Activated T-cell treated with anti-CD3 and anti-CD28 coated beads, Interleukin-2, amount 50 U/mL, for 24 hours (primary cell): ENCODE data around the gene PRKCD.

Experiments used
- DNase-seq: peaks from one replicate; pipeline ENCODE4 v3.0.0-alpha.2; 2020
- H3K27ac Mint-ChIP-seq: 2 replicates; pipeline ENCODE4 v1.8.0; 2020; ENCODE audit warnings: mild to moderate bottlenecking, mixed read lengths
- H3K27me3 Mint-ChIP-seq: 2 replicates; pipeline ENCODE4 v1.8.0; 2020; ENCODE audit warnings: mixed read lengths
- H3K36me3 Mint-ChIP-seq: 2 replicates; pipeline ENCODE4 v1.8.0; 2020; ENCODE audit warnings: low read depth, mixed read lengths
- H3K4me1 Mint-ChIP-seq: 2 replicates; pipeline ENCODE4 v1.8.0; 2020; ENCODE audit warnings: low read depth, mixed read lengths
- H3K4me3 Mint-ChIP-seq: 2 replicates; pipeline ENCODE4 v1.8.0; 2020; ENCODE audit warnings: mild to moderate bottlenecking, moderate library complexity, mixed read lengths
- H3K9me3 Mint-ChIP-seq: 2 replicates; pipeline ENCODE4 v1.8.0; 2020; ENCODE audit warnings: mixed read lengths

Gene PRKCD

DNA sequence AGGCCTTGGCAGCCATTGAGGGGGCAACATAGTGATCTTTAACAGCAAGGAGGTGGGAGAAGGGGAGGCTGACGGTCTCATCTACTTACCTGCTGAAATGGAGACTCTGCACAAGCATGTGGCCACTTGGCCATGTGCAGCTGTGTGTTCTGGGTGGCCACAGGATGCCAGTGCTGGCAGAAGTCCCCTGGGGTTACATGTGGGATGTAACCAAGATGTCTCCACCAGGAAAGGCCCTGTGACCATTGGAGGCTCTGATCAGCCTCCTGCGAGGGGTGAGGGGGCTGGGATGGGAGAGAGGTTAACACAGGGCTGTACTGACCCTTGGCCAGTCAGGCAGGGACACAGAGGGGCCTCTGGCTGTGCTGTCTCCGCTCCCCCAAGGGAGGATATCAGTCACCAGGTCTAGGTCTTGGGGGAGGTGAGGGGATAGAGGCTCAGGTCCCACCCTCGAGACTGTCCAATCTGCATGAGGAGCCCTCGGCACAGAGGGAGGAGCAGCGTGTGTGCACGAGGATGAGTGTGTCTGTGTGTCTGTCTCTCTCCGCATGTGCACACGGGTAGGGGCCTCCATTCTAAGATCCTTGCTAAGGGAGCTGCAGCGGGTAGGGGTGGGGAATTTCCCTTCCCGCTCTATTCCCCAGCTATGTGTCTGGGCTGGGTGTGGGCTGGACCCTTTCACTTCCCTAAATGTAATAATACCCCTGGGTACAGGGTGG is 19.5 kb downstream of the PRKCD start:
- H3K27me3 Mint-ChIP-seq = no peaks in the 10 kb centered on the region
- peaks cover 62% of the 10 kb centered on the region for H3K36me3 Mint-ChIP-seq
- no peak for DNase-seq
- no peaks in the 10 kb centered on the region for H3K4me1 Mint-ChIP-seq
- H3K27ac Mint-ChIP-seq = no peak overlapping the region
- no peaks in the 10 kb centered on the region for H3K9me3 Mint-ChIP-seq
- H3K4me3 Mint-ChIP-seq = no peak overlapping the region

DNA sequence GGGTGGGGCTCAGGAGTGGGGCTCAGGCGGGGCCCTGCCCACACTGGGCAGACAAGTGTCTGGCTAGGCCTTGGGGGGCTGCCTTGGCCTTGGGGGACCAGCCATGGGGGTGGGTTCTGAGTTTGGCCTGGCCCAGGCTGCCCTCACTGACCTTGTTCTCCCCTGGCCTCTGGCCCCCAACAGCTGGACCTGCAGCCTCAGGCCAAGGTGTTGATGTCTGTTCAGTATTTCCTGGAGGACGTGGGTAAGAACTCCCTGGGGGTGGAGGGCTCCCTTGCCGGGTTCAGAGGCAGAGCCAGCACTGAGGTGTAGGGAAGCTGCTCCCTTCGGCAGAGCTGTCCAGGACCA is 20.0 kb downstream of the PRKCD start:
- H3K27me3 Mint-ChIP-seq = no peaks in the 10 kb centered on the region
- H3K9me3 Mint-ChIP-seq = no peaks in the 10 kb centered on the region
- no peak overlapping the region for H3K27ac Mint-ChIP-seq
- no peaks in the 10 kb centered on the region for H3K4me1 Mint-ChIP-seq
- no peak for DNase-seq
- peaks cover 66% of the 10 kb centered on the region for H3K36me3 Mint-ChIP-seq
- no peak overlapping the region for H3K4me3 Mint-ChIP-seq

GRCh38 chr3:53181528-53181927 is 20.5 kb downstream of the PRKCD start:
- no peaks in the 10 kb centered on the region for H3K27me3 Mint-ChIP-seq
- H3K4me1 Mint-ChIP-seq = no peaks in the 10 kb centered on the region
- no peak overlapping the region for H3K4me3 Mint-ChIP-seq
- no peaks in the 10 kb centered on the region for H3K9me3 Mint-ChIP-seq
- H3K27ac Mint-ChIP-seq = no peak overlapping the region
- DNase-seq = no peak
- peaks cover 71% of the 10 kb centered on the region for H3K36me3 Mint-ChIP-seq

- Mint-ChIP-seq H3K36me3 (peaks cover 77% of the 10 kb centered on the region), H3K27me3 (no peaks in the 10 kb centered on the region), H3K4me1 (no peaks in the 10 kb centered on the region), H3K4me3 (no peak overlapping the region), H3K9me3 (no peaks in the 10 kb centered on the region), H3K27ac (no peak overlapping the region)
- DNase-seq = no peak
These were observed 21.9 kb downstream of the PRKCD start for GRCh38 chr3:53182764-53183355.

DNA sequence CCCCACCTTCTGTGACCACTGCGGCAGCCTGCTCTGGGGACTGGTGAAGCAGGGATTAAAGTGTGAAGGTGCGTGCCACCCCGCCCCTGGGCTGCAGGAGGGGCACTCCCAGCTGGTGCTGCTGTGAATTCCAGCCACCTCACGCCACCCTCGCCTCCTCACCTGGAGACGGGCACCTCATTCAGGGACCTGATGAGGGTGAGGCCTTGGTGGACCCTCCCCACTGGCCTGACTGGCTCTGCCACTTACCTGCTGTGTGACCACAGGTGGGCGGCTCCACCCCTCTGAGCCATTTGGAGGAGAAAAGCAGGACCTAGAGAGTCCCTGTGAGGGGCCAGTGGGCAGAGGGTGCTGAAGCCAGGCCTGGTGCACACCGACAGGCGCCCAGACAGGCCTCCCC is 22.5 kb downstream of the PRKCD start:
- no peak for DNase-seq
- Mint-ChIP-seq H3K4me3 (no peak overlapping the region), H3K36me3 (peaks cover 82% of the 10 kb centered on the region), H3K4me1 (no peaks in the 10 kb centered on the region), H3K27ac (no peak overlapping the region), H3K27me3 (no peaks in the 10 kb centered on the region), H3K9me3 (no peaks in the 10 kb centered on the region)

DNA sequence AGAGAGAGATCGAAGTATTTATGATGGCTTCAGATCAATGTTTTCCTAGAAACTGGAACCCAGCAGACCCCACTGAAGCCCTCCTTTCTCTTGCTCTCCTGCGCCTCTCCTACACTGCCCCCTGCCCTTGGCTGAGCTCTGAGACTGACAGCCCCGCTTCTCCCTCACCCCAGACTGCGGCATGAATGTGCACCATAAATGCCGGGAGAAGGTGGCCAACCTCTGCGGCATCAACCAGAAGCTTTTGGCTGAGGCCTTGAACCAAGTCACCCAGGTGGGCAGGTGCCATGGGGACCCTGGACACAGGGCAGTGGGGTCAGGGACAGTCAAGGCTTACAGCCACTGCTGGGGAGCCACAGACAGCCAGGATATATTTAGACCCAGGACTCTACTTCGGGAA is 23.7 kb downstream of the PRKCD start:
- Mint-ChIP-seq H3K4me3 (no peak overlapping the region), H3K36me3 (peaks cover 80% of the 10 kb centered on the region), H3K27ac (no peak overlapping the region), H3K27me3 (no peaks in the 10 kb centered on the region), H3K9me3 (no peaks in the 10 kb centered on the region), H3K4me1 (no peaks in the 10 kb centered on the region)
- DNase-seq = no peak

DNA sequence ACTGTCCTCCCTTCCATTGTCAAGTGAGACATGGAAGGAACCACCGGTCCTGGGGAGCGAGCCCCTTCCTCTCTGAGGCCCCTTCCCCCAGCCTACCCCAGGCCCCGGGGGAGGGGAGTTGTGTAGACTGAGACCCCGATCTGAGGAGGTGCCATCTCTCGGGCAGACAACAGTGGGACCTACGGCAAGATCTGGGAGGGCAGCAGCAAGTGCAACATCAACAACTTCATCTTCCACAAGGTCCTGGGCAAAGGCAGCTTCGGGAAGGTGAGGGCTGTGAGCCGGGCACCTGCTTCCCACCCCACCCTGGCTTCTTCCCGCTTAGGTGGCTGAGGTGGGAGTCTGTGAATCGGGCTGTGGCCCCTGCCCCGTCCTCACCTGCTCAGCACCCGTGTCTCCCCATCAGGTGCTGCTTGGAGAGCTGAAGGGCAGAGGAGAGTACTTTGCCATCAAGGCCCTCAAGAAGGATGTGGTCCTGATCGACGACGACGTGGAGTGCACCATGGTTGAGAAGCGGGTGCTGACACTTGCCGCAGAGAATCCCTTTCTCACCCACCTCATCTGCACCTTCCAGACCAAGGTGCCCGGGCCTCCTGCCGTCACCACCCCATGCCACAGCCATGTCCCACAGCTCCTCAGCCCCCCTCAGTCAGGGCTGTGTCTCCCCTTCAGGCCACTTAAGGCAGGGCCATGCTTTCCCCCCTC is 24.9 kb downstream of the PRKCD start:
- peaks cover 82% of the 10 kb centered on the region for H3K36me3 Mint-ChIP-seq
- no peak for DNase-seq
- no peaks in the 10 kb centered on the region for H3K9me3 Mint-ChIP-seq
- H3K4me3 Mint-ChIP-seq = no peak overlapping the region
- H3K4me1 Mint-ChIP-seq = no peaks in the 10 kb centered on the region
- H3K27me3 Mint-ChIP-seq = no peaks in the 10 kb centered on the region
- H3K27ac Mint-ChIP-seq = no peak overlapping the region

DNA sequence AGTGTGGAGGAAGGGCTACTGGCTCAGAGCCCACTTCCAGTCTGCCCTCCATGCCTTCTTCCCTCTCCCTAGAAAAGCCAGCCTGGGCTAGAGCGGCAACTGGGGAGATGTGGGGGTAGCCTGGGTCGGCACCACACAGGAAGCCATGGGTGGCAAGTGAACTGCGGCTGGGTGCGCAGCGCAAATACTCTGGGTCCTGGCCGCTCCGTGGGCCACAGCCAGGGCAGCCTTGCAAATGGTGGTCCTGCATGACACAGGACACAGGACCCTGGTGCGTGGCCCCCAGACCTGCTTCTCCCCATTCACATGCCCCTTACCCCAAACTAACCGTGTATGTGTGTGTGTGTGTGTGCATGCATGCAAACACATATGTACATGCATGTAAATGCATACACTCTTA is 25.7 kb downstream of the PRKCD start:
- no peaks in the 10 kb centered on the region for H3K27me3 Mint-ChIP-seq
- no peak for DNase-seq
- no peak overlapping the region for H3K27ac Mint-ChIP-seq
- H3K9me3 Mint-ChIP-seq = no peaks in the 10 kb centered on the region
- H3K36me3 Mint-ChIP-seq = peaks cover 76% of the 10 kb centered on the region
- H3K4me3 Mint-ChIP-seq = no peak overlapping the region
- no peaks in the 10 kb centered on the region for H3K4me1 Mint-ChIP-seq

DNA sequence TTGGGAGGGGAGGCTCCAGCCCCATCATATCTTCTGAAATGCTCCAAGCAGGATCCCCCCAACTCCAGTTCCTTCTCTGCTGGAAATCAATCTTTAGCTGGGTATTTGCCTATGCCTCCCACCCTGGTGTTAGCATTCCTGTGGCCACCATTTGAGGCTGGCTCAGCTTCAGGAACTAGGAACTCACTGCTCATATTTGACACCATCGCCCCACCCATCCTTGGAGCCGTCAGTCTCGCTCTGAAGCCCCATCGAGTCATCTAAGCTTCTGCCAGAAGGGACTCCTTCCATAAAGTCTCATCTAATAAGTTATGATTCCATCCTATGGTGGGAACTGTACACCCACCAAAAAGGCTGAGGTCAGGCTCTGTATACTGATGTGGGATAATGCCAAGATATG is 26.4 kb downstream of the PRKCD start:
- Mint-ChIP-seq H3K9me3 (no peaks in the 10 kb centered on the region), H3K4me1 (no peaks in the 10 kb centered on the region), H3K4me3 (no peak overlapping the region), H3K27ac (no peak overlapping the region), H3K36me3 (peaks cover 76% of the 10 kb centered on the region), H3K27me3 (no peaks in the 10 kb centered on the region)
- DNase-seq = no peak

GRCh38 chr3:53188136-53188685 is 27.2 kb downstream of the PRKCD start:
- Mint-ChIP-seq H3K4me3 (no peak overlapping the region), H3K27me3 (no peaks in the 10 kb centered on the region), H3K27ac (no peak overlapping the region), H3K4me1 (no peaks in the 10 kb centered on the region), H3K9me3 (no peaks in the 10 kb centered on the region), H3K36me3 (peaks cover 71% of the 10 kb centered on the region)
- no peak for DNase-seq

DNA sequence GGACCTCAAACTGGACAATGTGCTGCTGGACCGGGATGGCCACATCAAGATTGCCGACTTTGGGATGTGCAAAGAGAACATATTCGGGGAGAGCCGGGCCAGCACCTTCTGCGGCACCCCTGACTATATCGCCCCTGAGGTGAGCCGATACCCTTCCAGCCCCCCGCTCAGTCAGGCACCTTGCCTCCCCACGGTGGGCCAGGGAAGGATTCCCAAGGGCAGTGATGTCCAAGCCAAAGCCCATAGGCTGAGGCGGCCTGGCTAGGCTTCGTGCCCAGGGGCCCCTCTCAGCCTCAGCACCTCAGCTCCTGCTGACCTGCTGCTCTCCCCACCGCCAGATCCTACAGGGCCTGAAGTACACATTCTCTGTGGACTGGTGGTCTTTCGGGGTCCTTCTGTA is 27.7 kb downstream of the PRKCD start:
- DNase-seq = no peak
- Mint-ChIP-seq H3K27me3 (no peaks in the 10 kb centered on the region), H3K27ac (no peak overlapping the region), H3K36me3 (peaks cover 65% of the 10 kb centered on the region), H3K4me1 (no peaks in the 10 kb centered on the region), H3K4me3 (no peak overlapping the region), H3K9me3 (no peaks in the 10 kb centered on the region)

GRCh38 chr3:53189276-53189675 is 28.3 kb downstream of the PRKCD start:
- peaks cover 61% of the 10 kb centered on the region for H3K36me3 Mint-ChIP-seq
- DNase-seq = no peak

DNA sequence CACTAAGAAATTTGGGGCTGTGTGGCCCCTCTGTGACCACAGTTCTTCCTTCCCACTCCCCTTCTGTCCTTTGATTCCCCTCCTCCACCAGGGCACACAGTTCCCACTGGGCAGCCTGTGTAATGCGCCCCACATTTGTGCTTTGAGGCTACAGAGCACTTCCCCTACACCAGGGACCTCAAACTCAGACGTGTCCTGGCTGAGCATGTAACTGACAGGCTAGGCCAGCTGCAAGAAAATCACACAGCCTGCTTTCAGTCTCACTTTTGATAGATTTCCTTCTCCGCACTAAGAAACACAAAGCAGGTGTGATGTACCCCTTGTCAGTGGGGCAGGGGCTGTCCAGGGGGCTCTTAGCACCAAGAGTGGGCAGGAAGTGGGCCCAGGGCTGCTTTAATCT is 29.6 kb downstream of the PRKCD start:
- Mint-ChIP-seq H3K9me3 (no peaks in the 10 kb centered on the region), H3K27me3 (no peaks in the 10 kb centered on the region), H3K27ac (no peak overlapping the region), H3K4me3 (no peak overlapping the region), H3K4me1 (peaks cover 4% of the 10 kb centered on the region), H3K36me3 (peaks cover 49% of the 10 kb centered on the region)
- no peak for DNase-seq

More at GRCh38 chr3:53189276-53189675, 28.3 kb downstream of the PRKCD start:
- no peak overlapping the region for H3K27ac Mint-ChIP-seq
- H3K4me1 Mint-ChIP-seq = no peaks in the 10 kb centered on the region
- no peaks in the 10 kb centered on the region for H3K27me3 Mint-ChIP-seq
- H3K9me3 Mint-ChIP-seq = no peaks in the 10 kb centered on the region
- H3K4me3 Mint-ChIP-seq = no peak overlapping the region

GRCh38 chr3:53191836-53192480 is 30.9 kb downstream of the PRKCD start:
- Mint-ChIP-seq H3K9me3 (no peaks in the 10 kb centered on the region), H3K4me1 (peaks cover 9% of the 10 kb centered on the region), H3K4me3 (no peak overlapping the region)

GRCh38 chr3:53192608-53193007 is 31.6 kb downstream of the PRKCD start:
- no peaks in the 10 kb centered on the region for H3K9me3 Mint-ChIP-seq
- H3K27me3 Mint-ChIP-seq = no peaks in the 10 kb centered on the region
- no peak overlapping the region for H3K27ac Mint-ChIP-seq
- no peak overlapping the region for H3K4me3 Mint-ChIP-seq
- no peak for DNase-seq
- H3K36me3 Mint-ChIP-seq = peaks cover 33% of the 10 kb centered on the region
- peaks cover 11% of the 10 kb centered on the region for H3K4me1 Mint-ChIP-seq

More at GRCh38 chr3:53191836-53192480, 30.9 kb downstream of the PRKCD start:
- Mint-ChIP-seq H3K27ac (no peak overlapping the region), H3K36me3 (peaks cover 38% of the 10 kb centered on the region), H3K27me3 (no peaks in the 10 kb centered on the region)
- no peak for DNase-seq
